Stimulated activated CD4-positive, alpha-beta T cell treated with anti-CD3 and anti-CD28 coated beads, Interleukin-12 subunit alpha, Interleukin-12 subunit beta, amount 100 ng/mL, for 48 hours (primary cell): ENCODE results near the gene LRRIQ3.
"Not testable (repeated sequence)": the region's sequence is repeated elsewhere in the genome, so short reads cannot be mapped to it uniquely, and the experiment has no call there.

Experiments used
- DNase-seq, 3 donors: peaks; one replicate each; pipeline ENCODE4 v3.0.0-alpha.2; 2020; ENCODE audit warnings: low read depth in 2 of 3, low spot score in 1 of 3

Gene LRRIQ3

GRCh38 chr1:74117370-74117769 is 80.6 kb downstream of the LRRIQ3 start:
- DNase-seq: not testable (repeated sequence)

- no peak for DNase-seq
Measured at GRCh38 chr1:74113333-74113732, 84.6 kb downstream of the LRRIQ3 start.

DNA sequence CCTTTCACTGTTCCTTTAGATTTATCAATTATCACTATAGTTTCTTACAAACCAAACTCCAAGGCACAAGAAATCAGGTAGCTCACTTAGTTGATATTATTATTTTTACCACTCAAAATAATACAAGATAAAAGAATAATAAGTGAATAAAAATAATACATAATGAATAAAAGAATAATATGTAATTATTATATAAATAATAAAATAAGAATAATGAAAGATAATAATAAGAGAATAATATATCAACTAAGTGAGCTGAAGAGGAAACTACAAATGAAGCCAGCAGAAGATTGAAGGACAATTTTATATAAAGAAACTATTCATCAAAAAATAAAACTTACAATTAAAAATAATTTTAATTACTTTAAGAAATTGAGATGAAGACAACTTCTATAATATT is 90.6 kb downstream of the LRRIQ3 start:
- DNase-seq: no peak

GRCh38 chr1:74091371-74091770 is 106.6 kb downstream of the LRRIQ3 start:
- no peak for DNase-seq

DNA sequence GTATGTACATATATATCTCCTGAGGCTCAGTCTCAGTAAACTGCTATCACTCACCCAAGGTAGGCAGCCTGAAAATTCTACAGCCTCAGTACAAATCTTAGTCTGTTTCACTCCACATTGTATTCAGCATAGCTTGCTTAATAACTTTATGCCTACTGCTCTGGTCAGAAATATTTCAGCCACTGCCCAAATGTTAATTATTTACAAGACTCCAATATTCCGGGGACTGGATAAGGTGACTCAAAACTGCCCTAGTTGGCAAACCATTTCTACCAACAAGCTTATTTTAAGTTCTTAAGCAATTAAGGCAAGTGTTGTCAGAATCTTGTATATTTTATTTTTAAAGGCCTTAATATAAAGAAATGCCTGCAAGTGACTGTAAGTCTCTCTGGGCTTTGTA is 114.8 kb downstream of the LRRIQ3 start:
- DNase-seq: no peak

GRCh38 chr1:74065081-74065480 is 132.9 kb downstream of the LRRIQ3 start:
- DNase-seq: no peak

DNA sequence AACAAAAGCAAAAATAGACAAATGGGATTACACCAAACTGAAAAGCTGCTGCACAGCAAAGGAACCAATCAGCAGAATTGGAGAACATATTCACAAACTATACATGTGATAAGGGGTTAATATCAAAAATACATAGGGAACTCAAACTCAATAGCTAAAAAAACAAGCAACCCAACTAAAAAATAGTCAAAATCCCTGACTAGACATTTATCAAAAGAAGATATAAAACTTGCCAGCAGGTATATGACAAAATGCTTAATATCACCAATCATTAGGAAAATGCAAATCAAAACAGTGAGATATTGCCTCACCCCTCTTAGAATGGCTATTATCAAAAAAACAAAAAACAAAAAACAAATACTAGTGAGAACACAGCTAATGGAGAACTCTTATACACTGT is 140.3 kb downstream of the LRRIQ3 start:
- no peak for DNase-seq

- no peak for DNase-seq
Measured at GRCh38 chr1:74053407-74053806, 144.6 kb downstream of the LRRIQ3 start.

DNA sequence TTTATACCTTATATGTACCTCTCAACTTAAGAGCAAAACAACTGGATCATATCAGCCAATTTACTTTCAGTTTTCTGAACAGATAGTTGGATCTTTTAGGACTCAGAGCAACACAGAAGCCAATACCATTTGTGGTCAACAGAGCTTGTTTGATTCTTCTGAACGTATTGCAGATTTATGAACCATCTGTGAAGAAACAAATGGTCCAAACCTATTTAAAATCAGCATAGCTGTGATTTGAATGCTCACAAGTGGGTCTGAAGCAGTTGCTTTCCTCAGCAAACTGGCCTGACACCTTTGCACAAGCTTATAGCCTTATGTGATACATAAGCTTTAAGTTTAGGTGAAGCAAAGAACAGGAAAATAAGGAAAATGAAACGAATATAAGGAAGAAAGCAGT is 147.6 kb downstream of the LRRIQ3 start:
- DNase-seq: no peak

DNA sequence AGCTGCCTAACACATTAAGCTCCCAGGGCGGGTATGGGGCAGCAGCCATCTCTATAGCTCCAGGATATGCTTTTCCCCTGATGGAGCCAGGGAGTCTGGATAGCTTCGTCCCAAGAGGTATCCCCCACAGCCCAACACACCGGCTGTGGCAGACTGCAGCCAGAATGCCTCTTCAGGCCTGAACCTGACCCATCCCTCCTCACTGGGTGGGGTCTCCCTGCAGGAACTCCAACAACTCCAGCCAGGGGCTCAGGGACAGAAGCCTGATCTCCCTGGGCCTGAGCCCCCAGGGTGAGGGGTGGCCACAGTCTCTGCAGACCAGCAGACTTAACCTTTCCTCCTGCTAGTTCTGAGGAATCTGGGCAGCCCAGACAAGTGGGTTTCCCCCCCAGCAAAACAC is 159.9 kb downstream of the LRRIQ3 start:
- no peak for DNase-seq

DNA sequence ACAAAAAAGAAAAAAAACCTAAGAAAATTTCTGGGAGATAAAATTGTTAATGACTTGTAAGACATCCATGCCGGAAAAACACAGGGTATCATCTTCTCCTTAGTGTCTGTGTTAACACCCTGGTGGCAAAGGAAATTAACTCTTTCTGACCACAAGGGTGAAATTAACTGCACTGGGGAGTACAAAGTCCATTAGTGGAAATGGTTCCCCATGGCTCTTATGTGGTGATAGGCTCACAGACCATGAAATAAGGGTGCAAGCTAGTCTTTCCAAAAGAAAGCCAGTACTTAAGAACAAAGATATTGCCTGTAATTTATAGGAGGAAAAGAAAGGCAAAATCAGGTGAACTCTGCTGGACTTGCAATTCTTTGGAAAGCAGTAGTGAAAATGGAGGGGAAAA is 185.4 kb downstream of the LRRIQ3 start:
- no peak for DNase-seq

DNA sequence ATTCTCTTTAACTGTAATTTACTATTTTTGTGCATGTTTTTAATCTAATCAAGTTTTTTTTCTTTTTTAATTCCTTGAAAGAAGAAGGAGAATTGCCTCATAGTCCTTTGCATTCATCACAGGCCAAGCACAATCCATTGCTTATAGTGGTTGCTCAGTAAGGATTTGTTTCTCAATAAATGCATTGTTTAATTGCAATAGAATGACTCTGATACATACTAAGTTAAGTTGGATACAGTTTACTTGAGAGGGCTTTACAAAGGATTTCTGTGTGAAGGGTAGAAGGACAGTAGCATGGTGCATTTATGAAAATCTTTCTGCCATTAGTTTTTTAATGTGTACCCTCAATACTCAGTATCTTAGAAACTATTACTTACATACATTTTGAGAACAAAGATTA is 186.2 kb downstream of the LRRIQ3 start:
- DNase-seq: no peak

- DNase-seq: no peak
Measured at GRCh38 chr1:74010206-74010605, 187.8 kb downstream of the LRRIQ3 start.

- DNase-seq: no peak
Measured at GRCh38 chr1:74005533-74005932, 192.4 kb downstream of the LRRIQ3 start.

- no peak for DNase-seq
Measured at GRCh38 chr1:74003806-74004205, 194.2 kb downstream of the LRRIQ3 start.

DNA sequence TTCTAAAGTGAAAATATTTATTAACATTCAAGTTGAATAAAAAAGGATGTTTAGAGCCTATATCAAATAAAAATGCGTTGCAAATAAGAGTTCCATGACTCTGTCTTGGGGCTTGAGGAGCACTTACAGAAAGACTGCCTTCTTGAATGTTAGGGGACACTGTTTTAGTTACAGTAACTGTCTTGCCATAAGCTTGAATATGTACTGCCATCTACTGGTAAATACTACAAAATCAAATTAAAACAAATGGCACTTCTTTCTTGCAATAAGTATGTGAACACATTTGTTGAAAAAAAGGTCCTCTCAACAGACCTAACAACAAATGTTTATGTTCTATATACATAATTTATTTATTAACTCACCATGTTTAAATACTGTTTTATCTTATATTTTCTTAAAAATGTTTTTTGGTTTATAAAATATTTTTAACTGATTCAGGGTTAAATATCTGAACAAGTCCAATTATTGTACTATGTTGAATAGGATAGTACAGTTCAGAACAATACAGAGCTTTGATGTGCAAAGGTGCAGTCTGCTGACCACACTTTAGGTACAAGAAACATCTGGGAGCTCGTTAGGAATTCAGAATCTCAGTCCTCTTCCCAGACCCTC is 199.5 kb downstream of the LRRIQ3 start:
- DNase-seq: no peak

DNA sequence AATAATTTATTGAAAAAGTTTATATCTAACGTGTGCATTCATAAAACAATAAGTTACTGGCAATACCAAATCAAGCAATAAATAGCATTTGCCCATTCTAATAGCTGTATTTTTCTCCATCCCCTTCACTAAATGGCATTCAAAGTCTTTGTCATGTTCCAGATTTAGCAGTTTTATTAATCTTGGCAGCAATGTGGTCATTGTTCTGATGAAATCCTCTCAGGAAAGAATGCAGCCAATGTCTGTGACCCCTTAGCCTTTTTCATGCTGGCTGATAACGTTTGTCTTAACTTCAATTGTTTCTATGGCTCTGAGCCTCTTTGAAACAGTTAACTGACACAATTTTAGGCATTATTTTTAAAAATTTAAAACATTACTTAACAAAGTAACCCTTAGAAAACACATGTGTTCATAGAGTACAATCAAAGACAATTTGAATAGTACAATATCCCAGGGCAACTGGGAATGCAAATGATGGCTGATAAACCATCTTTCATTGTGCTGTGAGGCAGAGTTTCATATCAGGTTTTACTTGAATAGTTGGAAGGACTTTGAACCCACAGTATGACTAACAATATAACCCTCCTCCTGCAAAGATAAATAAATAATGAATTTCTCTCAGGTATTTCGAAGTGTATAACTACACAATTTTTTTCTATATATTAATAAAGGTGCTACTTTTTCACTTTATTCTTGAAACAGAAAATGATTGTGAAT is 217.5 kb downstream of the LRRIQ3 start:
- DNase-seq: no peak

GRCh38 chr1:73979684-73980083 is 218.3 kb downstream of the LRRIQ3 start:
- DNase-seq: no peak

DNA sequence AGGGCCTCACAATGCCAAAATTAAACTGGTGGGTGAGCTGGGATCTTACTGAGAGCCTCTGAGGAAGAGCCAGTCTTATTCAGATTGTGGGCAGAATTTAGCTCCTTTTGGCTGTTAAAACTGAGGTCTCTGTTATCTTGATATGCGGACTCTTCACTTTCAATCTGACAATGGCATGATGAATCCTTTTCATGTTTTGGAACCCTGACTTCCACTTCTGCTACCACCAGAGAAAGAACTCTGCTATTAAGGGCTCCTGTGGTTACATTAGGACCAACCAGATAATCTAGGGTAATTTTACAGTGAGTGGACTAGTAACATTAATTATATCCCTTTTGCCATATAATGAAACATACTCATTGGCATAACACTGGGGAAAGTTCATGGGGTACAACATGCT is 219.0 kb downstream of the LRRIQ3 start:
- DNase-seq: no peak
